RPMI7951 (cell line): Measurements from ENCODE around the gene NRP1. TPM values are rescaled to one million over a fixed set of nuclear protein-coding genes. Genes with fewer than 3 reads are reported as not detected.
"Not testable (repeated sequence)": the region's sequence is repeated elsewhere in the genome, so short reads cannot be mapped to it uniquely, and the experiment has no call there.

Source experiments
- DNase-seq: peaks from one replicate; pipeline ENCODE4 v3.0.0-alpha.2; 2012; ENCODE audit warnings: low read depth
- total RNA-seq: library from RNA; depleted of rRNA; stranded (reverse); fragments of >200 nt; shearing (Covaris generic); gene quantifications from 2 replicates; pipeline ENCODE4 v1.2.3, GENCODE V29; 2014

Gene NRP1
- total RNA-seq, 1 experiment from 2014 or later, result 390 TPM

DNA sequence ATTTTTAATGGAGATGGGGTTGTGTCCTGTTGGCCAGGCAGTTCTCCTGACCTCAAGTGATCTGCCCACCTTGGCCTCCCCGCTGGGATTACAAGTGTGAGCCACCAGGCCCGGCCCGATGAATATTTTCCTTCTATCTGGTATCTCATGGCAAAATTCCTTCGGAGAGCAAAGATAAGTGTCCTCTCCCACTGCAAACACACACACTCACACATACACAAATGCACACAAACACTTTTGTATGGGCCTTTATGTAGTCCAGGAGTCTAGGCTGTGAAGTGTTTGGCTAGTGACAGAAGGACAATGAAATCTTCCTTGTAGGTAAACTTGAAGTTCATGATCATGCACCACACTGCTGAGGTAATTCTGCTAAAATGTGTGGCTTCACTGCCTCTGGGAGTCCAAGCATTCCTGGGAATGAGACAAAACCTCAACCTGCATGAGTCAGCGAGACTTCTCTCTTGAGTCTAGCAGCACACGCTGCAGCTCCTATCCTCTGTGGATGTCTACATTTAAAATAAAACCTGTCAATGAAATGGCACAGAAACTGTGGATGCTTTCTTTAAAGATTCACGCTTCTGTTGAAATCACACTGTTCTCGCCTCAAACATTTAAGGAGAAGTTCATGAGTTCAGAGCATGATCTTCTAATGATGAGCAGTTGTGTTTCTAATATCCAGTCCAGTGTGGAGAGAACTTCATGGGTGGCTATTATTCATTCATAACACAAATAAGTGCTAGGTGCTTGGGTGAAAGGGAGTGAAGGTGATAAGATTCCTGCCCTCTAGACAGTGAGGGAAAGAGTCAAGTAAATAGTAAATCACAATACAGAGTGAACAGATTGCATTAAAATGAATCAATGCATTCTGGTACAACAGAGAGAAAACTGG lies 96.5 kb downstream of the NRP1 start:
- peak; percentile 97 for DNase-seq

DNA sequence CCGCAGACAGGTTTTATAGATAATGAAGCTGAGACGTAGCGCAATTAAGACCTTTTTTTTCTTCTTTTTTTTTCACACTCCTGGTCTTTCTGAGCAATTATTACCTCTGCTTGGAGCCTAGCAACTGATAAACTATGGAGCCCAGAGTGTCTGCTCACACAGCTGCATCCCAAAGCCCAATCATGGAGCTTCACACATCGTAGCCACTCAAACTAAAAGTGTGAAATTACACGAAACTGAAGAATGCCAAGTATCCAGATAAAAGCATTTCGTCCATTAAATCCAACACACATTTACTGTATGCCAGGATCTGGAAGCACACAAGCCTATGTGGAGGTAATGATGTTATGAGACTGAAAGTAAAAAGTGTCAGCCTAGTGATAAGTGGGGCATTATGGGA lies 97.6 kb downstream of the NRP1 start:
- DNase-seq, result no peak

GRCh38 chr10:33235951-33236350 lies 98.5 kb downstream of the NRP1 start:
- DNase-seq, result no peak

GRCh38 chr10:33235251-33235884 lies 99.1 kb downstream of the NRP1 start:
- DNase-seq, result no peak

- no peak for DNase-seq
Measured at GRCh38 chr10:33234831-33235237, 99.6 kb downstream of the NRP1 start.

GRCh38 chr10:33233635-33234034 lies 100.8 kb downstream of the NRP1 start:
- DNase-seq, result no peak

DNA sequence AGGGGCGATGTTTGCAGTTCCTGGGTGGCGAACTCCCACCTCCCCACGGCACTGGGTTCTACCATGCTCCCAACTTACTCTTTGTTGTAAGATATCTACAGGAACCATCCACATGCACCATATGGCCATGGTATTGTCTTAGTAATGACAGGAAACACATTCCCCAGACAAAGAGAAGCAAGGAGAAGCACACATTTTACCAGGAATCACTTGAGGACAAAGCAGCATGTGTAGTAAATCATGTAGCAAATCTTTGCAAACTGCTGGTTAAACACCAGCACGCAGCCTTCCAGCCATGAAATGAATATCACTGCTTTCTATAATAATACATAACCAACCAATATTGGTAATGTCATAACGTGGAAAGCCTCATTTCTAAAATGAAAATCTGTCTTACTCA lies 101.2 kb downstream of the NRP1 start:
- DNase-seq, result no peak

DNA sequence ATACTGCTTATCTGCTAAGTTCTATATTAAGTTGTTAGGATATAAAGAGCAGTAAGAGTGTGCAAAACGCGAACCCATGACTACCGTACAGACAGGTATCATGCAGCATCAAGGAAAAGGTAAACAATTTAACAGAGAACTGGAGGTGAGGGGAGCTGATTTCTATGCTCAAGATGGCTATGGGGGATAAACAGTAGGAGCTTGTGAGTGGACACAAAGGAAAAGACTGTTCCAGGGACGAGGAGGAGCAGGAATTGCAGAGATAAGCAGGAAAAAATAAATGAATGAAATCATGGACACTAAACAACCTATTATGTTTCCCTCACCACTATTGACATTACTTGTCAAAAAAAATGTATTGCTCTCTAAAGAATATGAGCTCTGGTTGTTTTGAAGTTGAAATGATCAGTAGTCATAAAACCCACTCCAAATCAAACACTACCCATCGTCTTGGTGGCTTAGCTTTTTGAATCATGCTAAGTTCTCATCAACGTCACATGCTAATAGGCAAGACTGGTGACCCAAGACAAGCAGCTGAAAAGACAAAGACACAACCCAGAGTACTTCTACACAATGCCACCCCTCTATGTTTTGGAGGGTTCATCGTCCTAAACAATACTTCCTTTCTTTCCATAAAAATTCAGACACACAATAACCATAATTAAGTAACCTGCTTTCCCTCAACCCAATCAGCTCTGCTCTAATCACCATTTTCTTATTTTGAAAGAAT lies 102.7 kb downstream of the NRP1 start:
- DNase-seq, result no peak

- peak; percentile 49 for DNase-seq
Measured at GRCh38 chr10:33229949-33230267, 104.6 kb downstream of the NRP1 start.

- peak; percentile 67 for DNase-seq
Measured at GRCh38 chr10:33229252-33229948, 105.1 kb downstream of the NRP1 start.

GRCh38 chr10:33228426-33228825 lies 106.0 kb downstream of the NRP1 start:
- DNase-seq, result no peak

GRCh38 chr10:33227489-33227888 lies 107.0 kb downstream of the NRP1 start:
- DNase-seq, result no peak

DNA sequence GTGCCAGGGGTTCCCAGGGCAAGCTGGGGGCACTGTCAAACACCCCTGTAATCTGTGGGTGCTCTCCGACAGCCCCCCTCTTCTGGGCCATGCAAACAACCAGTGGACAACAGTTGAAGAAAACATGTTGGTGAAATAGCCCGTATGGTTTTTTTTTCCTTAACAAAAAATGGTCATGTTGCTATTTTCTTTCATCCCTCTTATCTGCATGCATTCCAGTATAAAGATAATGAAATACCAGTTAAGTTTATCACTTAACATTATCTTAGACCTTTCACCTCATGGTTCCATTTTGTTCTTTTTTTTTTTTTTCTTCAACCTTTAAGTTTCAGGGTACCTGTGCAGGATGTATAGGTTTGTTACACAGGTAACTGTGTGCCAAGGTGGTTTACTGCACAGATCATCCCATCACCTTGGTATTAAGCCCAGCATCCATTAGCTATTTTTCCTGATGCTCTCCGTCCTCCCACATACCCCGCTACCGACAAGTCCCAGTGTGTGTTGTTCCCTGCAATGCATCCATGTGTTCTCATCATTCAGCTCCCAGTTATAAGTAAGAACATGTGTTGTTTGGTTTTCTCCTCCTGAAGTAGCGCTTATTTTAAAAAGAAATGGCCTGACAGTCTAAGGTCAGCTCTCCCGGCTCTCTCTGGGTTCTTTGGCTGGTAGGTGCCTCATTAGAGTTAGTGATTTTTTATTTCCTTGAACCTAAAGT lies 110.1 kb downstream of the NRP1 start:
- DNase-seq, result no peak

DNA sequence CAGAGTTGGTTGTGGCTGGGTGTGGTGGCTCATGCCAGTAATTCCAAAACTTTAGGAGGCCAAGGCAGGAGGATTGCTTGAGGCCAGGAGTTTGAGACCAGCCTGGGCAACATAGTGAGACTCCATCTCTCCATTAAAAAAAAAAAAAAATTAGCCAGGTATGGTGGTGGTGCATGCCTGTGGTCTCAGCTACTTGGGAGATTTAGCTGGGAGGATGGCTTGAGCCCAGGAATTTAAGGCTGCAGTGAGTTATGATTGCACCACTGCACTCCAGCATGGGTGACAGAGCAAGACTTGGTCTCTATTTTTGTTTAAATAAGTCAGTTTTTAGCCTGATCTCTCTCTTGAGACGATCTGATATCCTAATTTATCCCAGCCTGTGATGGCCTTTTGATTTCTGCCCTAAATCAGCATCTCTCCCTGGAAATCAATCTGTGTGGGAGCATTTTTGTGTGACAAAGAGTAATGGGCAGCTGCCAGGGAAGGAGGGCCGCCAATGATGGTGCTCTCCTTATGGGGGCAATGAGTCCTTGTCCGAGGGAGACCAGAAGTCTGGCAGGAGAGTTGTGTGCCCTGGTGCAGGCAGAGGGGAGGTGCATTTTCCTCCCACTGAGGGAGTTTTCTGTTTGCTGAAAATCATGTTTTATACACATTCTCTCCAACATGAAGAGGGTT lies 111.0 kb downstream of the NRP1 start:
- peak; percentile 33 for DNase-seq

- not testable (repeated sequence) for DNase-seq
Measured at GRCh38 chr10:33222304-33222703, 112.2 kb downstream of the NRP1 start.

- peak; percentile 50 for DNase-seq
Measured at GRCh38 chr10:33217854-33218253, 116.6 kb downstream of the NRP1 start.

DNA sequence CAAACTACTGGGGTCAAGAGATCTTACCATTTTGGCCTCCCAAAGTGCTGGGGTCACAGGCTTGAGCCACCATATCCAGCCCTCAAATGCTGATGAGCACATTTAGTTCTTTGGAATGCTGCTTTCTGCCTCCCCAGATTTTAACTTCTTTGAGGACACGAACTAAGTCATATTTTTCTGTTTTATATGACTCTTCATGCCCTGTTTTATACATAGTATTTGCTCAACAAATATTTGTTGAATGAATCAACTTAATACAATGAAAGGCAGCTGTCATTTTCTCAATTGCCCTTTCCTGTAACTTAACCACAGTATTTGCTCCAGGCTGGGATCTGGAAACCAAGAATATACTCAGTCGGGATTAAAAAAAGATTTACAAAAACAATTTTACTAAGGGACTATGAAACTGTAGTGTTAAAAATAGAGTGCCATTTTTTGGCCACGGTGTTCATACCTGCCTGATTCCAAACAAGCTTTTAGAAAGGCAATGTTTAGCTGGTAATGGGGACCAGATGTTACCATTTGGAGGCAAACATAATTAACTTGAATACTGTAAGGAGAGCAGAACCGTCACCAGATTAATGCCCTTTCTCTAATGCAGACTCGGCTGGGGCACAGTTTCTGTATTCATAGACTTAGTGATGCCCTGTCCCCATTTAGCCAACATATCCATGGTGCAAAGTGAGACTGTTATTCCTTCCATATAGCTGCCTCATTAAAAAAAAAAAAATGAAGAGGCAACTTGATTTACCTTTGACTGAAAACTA lies 117.6 kb downstream of the NRP1 start:
- DNase-seq, result peak; percentile 94

DNA sequence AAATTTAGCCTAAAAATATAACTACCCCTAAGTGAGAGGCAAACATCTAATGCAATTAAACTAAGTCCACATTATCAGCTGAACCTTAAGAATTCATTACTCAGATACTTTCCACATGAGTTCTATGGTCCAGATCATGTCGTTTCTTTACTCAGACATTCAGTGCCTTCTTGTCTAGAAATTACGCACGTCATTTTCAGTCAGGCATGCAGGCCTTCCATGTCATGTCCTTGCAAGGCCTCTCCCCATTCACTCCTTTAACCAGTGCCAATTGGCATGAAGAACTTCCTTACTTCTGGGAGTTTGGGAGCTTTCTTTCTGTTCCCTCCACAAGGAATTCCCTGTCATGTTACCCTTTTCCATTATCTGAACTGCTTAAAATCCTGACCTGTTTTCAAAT lies 118.8 kb downstream of the NRP1 start:
- no peak for DNase-seq

DNA sequence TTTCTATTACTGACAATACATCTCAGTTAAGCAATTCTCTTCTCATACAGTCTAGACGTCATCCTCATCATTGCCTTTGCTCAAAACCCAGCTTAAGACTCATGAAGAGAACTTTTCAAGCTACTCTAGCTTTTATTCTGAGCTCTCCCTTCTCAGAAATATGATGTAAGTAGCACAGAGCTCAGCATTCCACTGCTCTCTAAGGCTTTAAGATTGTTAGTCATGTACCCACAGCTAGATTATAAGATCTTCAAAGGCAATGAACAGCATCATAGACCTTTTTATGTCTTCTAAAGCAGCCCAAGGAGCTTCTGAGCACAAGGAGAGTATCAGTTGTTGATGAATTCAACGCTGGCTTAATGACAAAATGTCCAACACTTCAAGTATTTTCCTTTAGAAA lies 119.3 kb downstream of the NRP1 start:
- peak; percentile 48 for DNase-seq

GRCh38 chr10:33214174-33214573 lies 120.3 kb downstream of the NRP1 start:
- no peak for DNase-seq
